Measurements from ENCODE around the gene CDC27.

The CDC27 gene

GRCh38 chr17:47232465-47232864 is 43.4 kb upstream of the CDC27 start:
- ATAC-seq, result no peak
- TF ChIP-seq SNAI2 (CRISPR knock-in tag; IDR thresholded peaks at IDR 0.05) (no peak), ZNF565 (CRISPR knock-in tag; conservative IDR thresholded peaks at IDR 0.05; ENCODE audit: low read depth) (no peak), CSDC2 (CRISPR knock-in tag; IDR thresholded peaks at IDR 0.05) (no peak), ZNF70 (CRISPR knock-in tag; IDR thresholded peaks at IDR 0.05) (no peak), TSHZ2 (CRISPR knock-in tag; IDR thresholded peaks at IDR 0.05) (no peak), TCF4 (CRISPR knock-in tag; IDR thresholded peaks at IDR 0.05; ENCODE audit: borderline replicate concordance) (no peak), OSR1 (CRISPR knock-in tag; IDR thresholded peaks at IDR 0.05) (no peak), ZC3H10 (CRISPR knock-in tag; IDR thresholded peaks at IDR 0.05) (no peak)
- TF ChIP-seq, protein P1, sequence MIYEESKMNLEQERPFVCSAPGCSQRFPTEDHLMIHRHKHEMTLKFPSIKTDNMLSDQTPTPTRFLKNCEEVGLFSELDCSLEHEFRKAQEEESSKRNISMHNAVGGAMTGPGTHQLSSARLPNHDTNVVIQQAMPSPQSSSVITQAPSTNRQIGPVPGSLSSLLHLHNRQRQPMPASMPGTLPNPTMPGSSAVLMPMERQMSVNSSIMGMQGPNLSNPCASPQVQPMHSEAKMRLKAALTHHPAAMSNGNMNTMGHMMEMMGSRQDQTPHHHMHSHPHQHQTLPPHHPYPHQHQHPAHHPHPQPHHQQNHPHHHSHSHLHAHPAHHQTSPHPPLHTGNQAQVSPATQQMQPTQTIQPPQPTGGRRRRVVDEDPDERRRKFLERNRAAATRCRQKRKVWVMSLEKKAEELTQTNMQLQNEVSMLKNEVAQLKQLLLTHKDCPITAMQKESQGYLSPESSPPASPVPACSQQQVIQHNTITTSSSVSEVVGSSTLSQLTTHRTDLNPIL (CRISPR knock-in tag; IDR thresholded peaks at IDR 0.05; ENCODE audit: low read depth), result no peak
- TF ChIP-seq, protein P2, sequence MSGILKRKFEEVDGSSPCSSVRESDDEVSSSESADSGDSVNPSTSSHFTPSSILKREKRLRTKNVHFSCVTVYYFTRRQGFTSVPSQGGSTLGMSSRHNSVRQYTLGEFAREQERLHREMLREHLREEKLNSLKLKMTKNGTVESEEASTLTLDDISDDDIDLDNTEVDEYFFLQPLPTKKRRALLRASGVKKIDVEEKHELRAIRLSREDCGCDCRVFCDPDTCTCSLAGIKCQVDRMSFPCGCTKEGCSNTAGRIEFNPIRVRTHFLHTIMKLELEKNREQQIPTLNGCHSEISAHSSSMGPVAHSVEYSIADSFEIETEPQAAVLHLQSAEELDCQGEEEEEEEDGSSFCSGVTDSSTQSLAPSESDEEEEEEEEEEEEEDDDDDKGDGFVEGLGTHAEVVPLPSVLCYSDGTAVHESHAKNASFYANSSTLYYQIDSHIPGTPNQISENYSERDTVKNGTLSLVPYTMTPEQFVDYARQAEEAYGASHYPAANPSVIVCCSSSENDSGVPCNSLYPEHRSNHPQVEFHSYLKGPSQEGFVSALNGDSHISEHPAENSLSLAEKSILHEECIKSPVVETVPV (CRISPR knock-in tag; IDR thresholded peaks at IDR 0.05), result no peak
- TF ChIP-seq, protein P3, sequence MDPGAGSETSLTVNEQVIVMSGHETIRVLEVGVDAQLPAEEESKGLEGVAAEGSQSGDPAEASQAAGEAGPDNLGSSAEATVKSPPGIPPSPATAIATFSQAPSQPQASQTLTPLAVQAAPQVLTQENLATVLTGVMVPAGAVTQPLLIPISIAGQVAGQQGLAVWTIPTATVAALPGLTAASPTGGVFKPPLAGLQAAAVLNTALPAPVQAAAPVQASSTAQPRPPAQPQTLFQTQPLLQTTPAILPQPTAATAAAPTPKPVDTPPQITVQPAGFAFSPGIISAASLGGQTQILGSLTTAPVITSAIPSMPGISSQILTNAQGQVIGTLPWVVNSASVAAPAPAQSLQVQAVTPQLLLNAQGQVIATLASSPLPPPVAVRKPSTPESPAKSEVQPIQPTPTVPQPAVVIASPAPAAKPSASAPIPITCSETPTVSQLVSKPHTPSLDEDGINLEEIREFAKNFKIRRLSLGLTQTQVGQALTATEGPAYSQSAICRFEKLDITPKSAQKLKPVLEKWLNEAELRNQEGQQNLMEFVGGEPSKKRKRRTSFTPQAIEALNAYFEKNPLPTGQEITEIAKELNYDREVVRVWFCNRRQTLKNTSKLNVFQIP (CRISPR knock-in tag; IDR thresholded peaks at IDR 0.05; ENCODE audit: borderline replicate concordance, low read depth), result no peak

- ATAC-seq, result no peak
- no peak for TF ChIP-seq CSDC2 (CRISPR knock-in tag; IDR thresholded peaks at IDR 0.05)
- TF ChIP-seq TCF4 (CRISPR knock-in tag; IDR thresholded peaks at IDR 0.05; ENCODE audit: borderline replicate concordance), result no peak
- TF ChIP-seq, protein P2 (CRISPR knock-in tag; IDR thresholded peaks at IDR 0.05), result no peak
- no peak for TF ChIP-seq BACH2 (CRISPR knock-in tag; IDR thresholded peaks at IDR 0.05; ENCODE audit: borderline replicate concordance)
- no peak for TF ChIP-seq ZFP30 (CRISPR knock-in tag; IDR thresholded peaks at IDR 0.05)
- TF ChIP-seq, protein P3 (CRISPR knock-in tag; IDR thresholded peaks at IDR 0.05; ENCODE audit: borderline replicate concordance, low read depth), result no peak
- TF ChIP-seq ZNF565 (CRISPR knock-in tag; conservative IDR thresholded peaks at IDR 0.05; ENCODE audit: low read depth), result no peak
- TF ChIP-seq ARNTL (CRISPR knock-in tag; IDR thresholded peaks at IDR 0.05; ENCODE audit: borderline replicate concordance, low read depth), result no peak
- TF ChIP-seq GLIS3 (CRISPR knock-in tag; IDR thresholded peaks at IDR 0.05), result no peak
- no peak for TF ChIP-seq ZC3H10 (CRISPR knock-in tag; IDR thresholded peaks at IDR 0.05)
- no peak for TF ChIP-seq RARB (CRISPR knock-in tag; IDR thresholded peaks at IDR 0.05)
- no peak for TF ChIP-seq ZNF70 (CRISPR knock-in tag; IDR thresholded peaks at IDR 0.05)
- TF ChIP-seq OSR1 (CRISPR knock-in tag; IDR thresholded peaks at IDR 0.05), result no peak
- TF ChIP-seq ESRRG (CRISPR knock-in tag; IDR thresholded peaks at IDR 0.05), result no peak
- TF ChIP-seq ZNF8 (CRISPR knock-in tag; IDR thresholded peaks at IDR 0.05), result no peak
- TF ChIP-seq ISL1 (CRISPR knock-in tag; IDR thresholded peaks at IDR 0.05), result no peak
These were observed 42.8 kb upstream of the CDC27 start for GRCh38 chr17:47231866-47232265.

- ATAC-seq, result no peak
- TF ChIP-seq GLIS3 (CRISPR knock-in tag; IDR thresholded peaks at IDR 0.05), result no peak
- TF ChIP-seq ISL1 (CRISPR knock-in tag; IDR thresholded peaks at IDR 0.05), result no peak
- no peak for TF ChIP-seq ZFP30 (CRISPR knock-in tag; IDR thresholded peaks at IDR 0.05)
- no peak for TF ChIP-seq PATZ1 (CRISPR knock-in tag; IDR thresholded peaks at IDR 0.05; ENCODE audit: borderline replicate concordance)
- TF ChIP-seq, protein P2 (CRISPR knock-in tag; IDR thresholded peaks at IDR 0.05), result no peak
- no peak for TF ChIP-seq ZNF70 (CRISPR knock-in tag; IDR thresholded peaks at IDR 0.05)
- no peak for TF ChIP-seq ZC3H10 (CRISPR knock-in tag; IDR thresholded peaks at IDR 0.05)
- TF ChIP-seq SNAI2 (CRISPR knock-in tag; IDR thresholded peaks at IDR 0.05), result no peak
- TF ChIP-seq, protein P3 (CRISPR knock-in tag; IDR thresholded peaks at IDR 0.05; ENCODE audit: borderline replicate concordance, low read depth), result no peak
- TF ChIP-seq BACH2 (CRISPR knock-in tag; IDR thresholded peaks at IDR 0.05; ENCODE audit: borderline replicate concordance), result no peak
These were observed 42.2 kb upstream of the CDC27 start for GRCh38 chr17:47231334-47231733.
